Measurements from ENCODE around the gene CFAP91.

DNA sequence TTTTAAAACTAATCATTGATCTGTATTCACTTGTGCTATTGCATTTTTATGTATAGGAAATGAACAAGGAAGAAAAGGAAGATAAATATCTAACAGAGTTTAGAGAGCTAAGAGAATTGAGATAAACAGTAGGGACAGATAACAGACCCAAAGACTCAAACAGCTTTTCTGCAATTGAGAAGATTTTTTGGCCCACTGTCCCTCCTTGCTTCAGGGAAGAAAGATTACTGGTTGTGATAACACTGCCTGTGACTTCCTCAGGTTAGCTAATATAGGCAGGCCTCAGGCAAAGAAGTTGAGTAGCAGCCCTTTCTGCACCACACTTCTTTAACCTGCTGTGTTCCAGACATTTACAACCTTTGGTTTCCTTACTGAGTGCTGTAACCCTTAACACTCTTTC, 22.9 kb upstream of the CFAP91 start:
- TF ChIP-seq POLR2A (IDR thresholded peaks at IDR 0.05; ENCODE audit: low read depth, low read length) (no peak), EZH2 (IDR thresholded peaks at IDR 0.05; ENCODE audit: borderline replicate concordance, low read depth, low read length, severe bottlenecking) (no peak), MYC (IDR thresholded peaks at IDR 0.05; ENCODE audit: low read depth, low read length) (no peak), POLR2AphosphoS5 (IDR thresholded peaks at IDR 0.05; ENCODE audit: insufficient read depth, low read depth, low read length) (no peak), JUN (IDR thresholded peaks at IDR 0.05; ENCODE audit: borderline replicate concordance, insufficient read depth, insufficient read length, low read depth) (no peak), GATA2 (IDR thresholded peaks at IDR 0.05; ENCODE audit: insufficient read depth, insufficient read length, low read depth, low read length) (no peak)
- TF ChIP-seq, protein P1, sequence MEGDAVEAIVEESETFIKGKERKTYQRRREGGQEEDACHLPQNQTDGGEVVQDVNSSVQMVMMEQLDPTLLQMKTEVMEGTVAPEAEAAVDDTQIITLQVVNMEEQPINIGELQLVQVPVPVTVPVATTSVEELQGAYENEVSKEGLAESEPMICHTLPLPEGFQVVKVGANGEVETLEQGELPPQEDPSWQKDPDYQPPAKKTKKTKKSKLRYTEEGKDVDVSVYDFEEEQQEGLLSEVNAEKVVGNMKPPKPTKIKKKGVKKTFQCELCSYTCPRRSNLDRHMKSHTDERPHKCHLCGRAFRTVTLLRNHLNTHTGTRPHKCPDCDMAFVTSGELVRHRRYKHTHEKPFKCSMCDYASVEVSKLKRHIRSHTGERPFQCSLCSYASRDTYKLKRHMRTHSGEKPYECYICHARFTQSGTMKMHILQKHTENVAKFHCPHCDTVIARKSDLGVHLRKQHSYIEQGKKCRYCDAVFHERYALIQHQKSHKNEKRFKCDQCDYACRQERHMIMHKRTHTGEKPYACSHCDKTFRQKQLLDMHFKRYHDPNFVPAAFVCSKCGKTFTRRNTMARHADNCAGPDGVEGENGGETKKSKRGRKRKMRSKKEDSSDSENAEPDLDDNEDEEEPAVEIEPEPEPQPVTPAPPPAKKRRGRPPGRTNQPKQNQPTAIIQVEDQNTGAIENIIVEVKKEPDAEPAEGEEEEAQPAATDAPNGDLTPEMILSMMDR (IDR thresholded peaks at IDR 0.05; ENCODE audit: extremely low read depth in 1 of 2, insufficient read depth in 1 of 2, low read depth in 1 of 2, low read length in 2 of 2) = no peak
- TF ChIP-seq, protein P2, sequence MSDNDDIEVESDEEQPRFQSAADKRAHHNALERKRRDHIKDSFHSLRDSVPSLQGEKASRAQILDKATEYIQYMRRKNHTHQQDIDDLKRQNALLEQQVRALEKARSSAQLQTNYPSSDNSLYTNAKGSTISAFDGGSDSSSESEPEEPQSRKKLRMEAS (IDR thresholded peaks at IDR 0.05; ENCODE audit: insufficient read depth, insufficient read length) = no peak

Measured in endothelial cell of umbilical vein (primary cell).